Ishikawa (cell line): ENCODE results near the gene SLC41A3.

ENCODE experiments used
- CREB1 ChIP-seq: IDR thresholded peaks from 2 replicates; pipeline ENCODE4 v1.6.1; 2012; ENCODE audit warnings: low read depth
- EP300 ChIP-seq: IDR thresholded peaks from 2 replicates; pipeline ENCODE4 v1.6.1; 2012; ENCODE audit warnings: borderline replicate concordance
- RAD21 ChIP-seq: IDR thresholded peaks from 2 replicates; pipeline ENCODE4 v1.6.1; 2012; ENCODE audit warnings: low read depth
- TAF1 ChIP-seq: IDR thresholded peaks from 2 replicates; pipeline ENCODE4 v1.6.1; 2012; ENCODE audit warnings: low read depth, mild to moderate bottlenecking
- YY1 ChIP-seq: IDR thresholded peaks from 2 replicates; pipeline ENCODE4 v1.6.1; 2012; ENCODE audit warnings: low read depth

GRCh38 chr3:126016616-126017015 lies 67.3 kb downstream of the SLC41A3 start:
- TF ChIP-seq EP300, result no peak
- no peak for TF ChIP-seq YY1
- TF ChIP-seq CREB1, result no peak
- TF ChIP-seq RAD21, result no peak
- TF ChIP-seq TAF1, result no peak
